MM.1S (cell line): Measurements from ENCODE around the gene CACHD1.

Experiments used
- DNase-seq: peaks from one replicate; pipeline ENCODE4 v3.0.0-alpha.2; 2015
- H2AFZ ChIP-seq: fragments of 300-600 bp; sonication (generic); 2 replicates; pipeline ENCODE4 v1.6.0; 2016; ENCODE audit warnings: antibody characterized with exemption, low read length
- H3F3A ChIP-seq: fragments of 300-600 bp; sonication (generic); 2 replicates; pipeline ENCODE4 v1.6.1; 2016; ENCODE audit warnings: mild to moderate bottlenecking, antibody characterized with exemption, low read length, moderate library complexity, mixed read lengths; ENCODE audit not compliant: insufficient read depth
- H3K27ac ChIP-seq: fragments of 300-600 bp; sonication (generic); 2 replicates; pipeline ENCODE4 v1.5.1; 2016; ENCODE audit warnings: mild to moderate bottlenecking, low read length
- H3K27me3 ChIP-seq: fragments of 300-600 bp; sonication (generic); replicated peaks from 2 replicates; pipeline ENCODE4 v1.6.0; 2016; ENCODE audit warnings: low read length; ENCODE audit not compliant: insufficient read depth
- H3K36me3 ChIP-seq: fragments of 300-600 bp; sonication (generic); replicated peaks from 2 replicates; pipeline ENCODE4 v1.6.1; 2016; ENCODE audit warnings: mild to moderate bottlenecking, low read length, mixed read lengths; ENCODE audit not compliant: insufficient read depth
- H3K4me1 ChIP-seq: fragments of 300-600 bp; sonication (generic); 2 replicates; pipeline ENCODE4 v1.6.1; 2016; ENCODE audit warnings: low read length, mixed read lengths
- H3K4me2 ChIP-seq: fragments of 300-600 bp; sonication (generic); 2 replicates; pipeline ENCODE4 v1.6.0; 2016; ENCODE audit warnings: low read depth, low read length
- H3K4me3 ChIP-seq: fragments of 300-600 bp; sonication (generic); 2 replicates; pipeline ENCODE4 v1.5.1; 2016; ENCODE audit warnings: low read length, mixed read lengths
- H3K79me2 ChIP-seq: fragments of 300-600 bp; sonication (generic); 2 replicates; pipeline ENCODE4 v1.6.1; 2016; ENCODE audit warnings: mixed run types, low read length, mixed read lengths
- H3K9ac ChIP-seq: fragments of 300-600 bp; sonication (generic); 2 replicates; pipeline ENCODE4 v1.6.1; 2016; ENCODE audit warnings: low read length, mixed read lengths
- H3K9me2 ChIP-seq: fragments of 300-600 bp; sonication (generic); replicated peaks from 2 replicates; pipeline ENCODE4 v1.6.1; 2016; ENCODE audit warnings: mild to moderate bottlenecking, low read length, mixed read lengths; ENCODE audit not compliant: insufficient read depth
- H3K9me3 ChIP-seq: fragments of 300-600 bp; sonication (generic); replicated peaks from 2 replicates; pipeline ENCODE4 v1.6.1; 2016; ENCODE audit warnings: mild to moderate bottlenecking, low read length, mixed read lengths; ENCODE audit not compliant: insufficient read depth
- H4K20me1 ChIP-seq: fragments of 300-600 bp; sonication (generic); 2 replicates; pipeline ENCODE4 v1.6.1; 2016; ENCODE audit warnings: mild to moderate bottlenecking, low read length, moderate library complexity, mixed read lengths; ENCODE audit not compliant: insufficient read depth
- CTCF ChIP-seq: fragments of 300-600 bp; sonication (generic); IDR thresholded peaks from 2 replicates; pipeline ENCODE4 v1.5.1; 2016; ENCODE audit warnings: antibody characterized with exemption, low read length, mixed read lengths
- EZH2 ChIP-seq: fragments of 300-600 bp; sonication (generic); optimal IDR thresholded peaks from 2 replicates; pipeline ENCODE3; 2017; ENCODE audit warnings: low read depth, mild to moderate bottlenecking, antibody characterized with exemption, low read length, mixed read lengths
- EZH2phosphoT487 ChIP-seq: fragments of 300-600 bp; sonication (generic); IDR thresholded peaks from 2 replicates; pipeline ENCODE4 v1.6.1; 2018; ENCODE audit warnings: antibody characterized with exemption, low read length

The CACHD1 gene

GRCh38 chr1:64686828-64687724 is 217.1 kb downstream of the CACHD1 start:
- no peaks in the 10 kb centered on the region for H3F3A ChIP-seq
- no peak overlapping the region for H3K9ac ChIP-seq
- TF ChIP-seq EZH2 (no peak), CTCF (peak; percentile 83)
- no peaks in the 10 kb centered on the region for H3K36me3 ChIP-seq
- no peaks in the 10 kb centered on the region for H3K27me3 ChIP-seq
- no peaks in the 10 kb centered on the region for H4K20me1 ChIP-seq
- H2AFZ ChIP-seq, result no peak overlapping the region
- no peak overlapping the region for H3K27ac ChIP-seq
- no peaks in the 10 kb centered on the region for H3K9me2 ChIP-seq
- H3K4me2 ChIP-seq, result no peak overlapping the region
- no peaks in the 10 kb centered on the region for H3K79me2 ChIP-seq
- no peaks in the 10 kb centered on the region for H3K4me1 ChIP-seq
- H3K4me3 ChIP-seq, result no peak overlapping the region
- H3K9me3 ChIP-seq, result no peaks in the 10 kb centered on the region
- DNase-seq, result peak; percentile 35

DNA sequence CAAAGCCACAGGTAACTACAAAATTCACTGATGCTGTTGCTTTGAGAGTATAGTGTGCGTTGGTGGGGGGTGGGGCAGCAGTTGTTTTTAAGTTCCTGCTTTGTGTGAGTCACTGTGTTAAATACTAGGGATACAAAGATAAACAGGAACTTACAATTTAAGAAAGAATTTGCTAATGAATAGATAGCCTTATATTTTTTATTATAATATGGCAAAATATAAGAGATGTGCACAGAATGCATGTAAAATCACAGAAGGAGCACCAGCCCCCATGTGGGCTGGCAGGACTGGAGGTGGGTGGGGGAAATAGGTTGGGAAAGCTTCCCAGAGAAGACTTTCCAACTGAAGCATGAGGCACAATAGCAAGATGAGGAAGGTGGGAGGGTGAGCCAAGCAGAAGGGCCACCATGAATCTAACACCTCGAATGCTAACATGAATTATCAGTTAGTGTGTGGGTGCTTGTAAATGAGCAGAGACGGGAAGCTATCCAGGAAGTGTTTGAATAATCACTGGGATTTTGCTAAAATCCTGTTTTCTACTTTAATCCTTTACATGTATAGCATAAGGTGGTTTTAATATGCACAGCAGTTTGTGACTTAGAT is 217.9 kb downstream of the CACHD1 start:
- no peak for DNase-seq
- Histone ChIP-seq H3K27ac (no peak overlapping the region), H3K9ac (no peak overlapping the region), H3F3A (no peaks in the 10 kb centered on the region), H4K20me1 (no peaks in the 10 kb centered on the region), H3K4me1 (no peaks in the 10 kb centered on the region), H3K27me3 (no peaks in the 10 kb centered on the region), H3K4me2 (no peak overlapping the region), H3K4me3 (no peak overlapping the region), H3K9me2 (no peaks in the 10 kb centered on the region), H3K36me3 (no peaks in the 10 kb centered on the region), H3K79me2 (no peaks in the 10 kb centered on the region), H2AFZ (no peak overlapping the region), H3K9me3 (no peaks in the 10 kb centered on the region)
- TF ChIP-seq EZH2phosphoT487 (no peak), EZH2 (no peak), CTCF (no peak)

DNA sequence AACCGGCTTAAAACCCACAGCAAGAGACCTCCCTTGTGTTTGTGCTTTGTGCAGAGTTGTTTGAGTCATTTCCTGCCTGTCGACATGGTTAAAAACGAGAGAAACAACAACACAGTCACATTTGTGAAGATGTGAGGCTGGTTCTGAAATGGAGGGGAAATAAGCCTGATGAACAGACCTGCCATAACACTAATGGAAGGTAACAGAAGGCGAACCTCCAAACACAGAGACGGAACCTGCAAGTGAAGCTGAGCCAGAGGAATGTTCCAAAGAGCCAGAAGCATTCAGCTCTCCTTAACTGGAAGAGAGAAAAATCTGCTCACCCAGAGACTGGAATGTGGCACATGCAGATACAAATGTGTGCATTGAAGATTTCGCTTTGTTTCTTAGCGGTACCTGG is 221.7 kb downstream of the CACHD1 start:
- Histone ChIP-seq H3K4me3 (no peak overlapping the region), H3K27ac (no peak overlapping the region), H3K9me2 (no peaks in the 10 kb centered on the region), H3K27me3 (no peaks in the 10 kb centered on the region), H3F3A (no peaks in the 10 kb centered on the region), H3K4me2 (no peak overlapping the region), H2AFZ (no peak overlapping the region), H3K9me3 (no peaks in the 10 kb centered on the region), H4K20me1 (no peaks in the 10 kb centered on the region), H3K36me3 (no peaks in the 10 kb centered on the region), H3K4me1 (no peaks in the 10 kb centered on the region), H3K9ac (no peak overlapping the region), H3K79me2 (no peaks in the 10 kb centered on the region)
- DNase-seq, result no peak
- no peak for TF ChIP-seq CTCF
- TF ChIP-seq EZH2, result no peak
- no peak for TF ChIP-seq EZH2phosphoT487
